Measurements from ENCODE around the gene NXN.

NXN gene

GRCh38 chr17:1013729-1014090, 34.1 kb upstream of the NXN start:
- Histone ChIP-seq H3K4me1 (ENCODE audit: control insufficient read depth, insufficient read depth, low read length) (no peaks in the 10 kb centered on the region), H3K36me3 (ENCODE audit: control insufficient read depth, insufficient read depth, low read length) (no peaks in the 10 kb centered on the region), H3K4me3 (ENCODE audit: insufficient read depth, low read depth, low read length) (no peak overlapping the region), H3K9me3 (ENCODE audit: control insufficient read depth, low read length) (no peaks in the 10 kb centered on the region), H3K27me3 (ENCODE audit: control insufficient read depth, insufficient read depth, low read length, poor library complexity, severe bottlenecking) (no peaks in the 10 kb centered on the region), H3K27ac (ENCODE audit: insufficient read depth, low read depth, low read length, poor library complexity, severe bottlenecking) (no peak overlapping the region)
- 94 to 96% methylated on average over 9 of the region's 9 CpGs for WGBS, 2 experiments

GRCh38 chr17:1012823-1013728, 33.5 kb upstream of the NXN start:
- Histone ChIP-seq H3K36me3 (ENCODE audit: control insufficient read depth, insufficient read depth, low read length) (no peaks in the 10 kb centered on the region), H3K4me3 (ENCODE audit: insufficient read depth, low read depth, low read length) (no peak overlapping the region), H3K4me1 (ENCODE audit: control insufficient read depth, insufficient read depth, low read length) (no peaks in the 10 kb centered on the region), H3K9me3 (ENCODE audit: control insufficient read depth, low read length) (no peaks in the 10 kb centered on the region), H3K27me3 (ENCODE audit: control insufficient read depth, insufficient read depth, low read length, poor library complexity, severe bottlenecking) (no peaks in the 10 kb centered on the region), H3K27ac (ENCODE audit: insufficient read depth, low read depth, low read length, poor library complexity, severe bottlenecking) (no peak overlapping the region)
- 90% methylated on average over 30 of the region's 30 CpGs for WGBS, 2 experiments

- Histone ChIP-seq H3K36me3 (ENCODE audit: control insufficient read depth, insufficient read depth, low read length) (no peaks in the 10 kb centered on the region), H3K27ac (ENCODE audit: insufficient read depth, low read depth, low read length, poor library complexity, severe bottlenecking) (no peak overlapping the region), H3K27me3 (ENCODE audit: control insufficient read depth, insufficient read depth, low read length, poor library complexity, severe bottlenecking) (no peaks in the 10 kb centered on the region), H3K9me3 (ENCODE audit: control insufficient read depth, low read length) (no peaks in the 10 kb centered on the region), H3K4me1 (ENCODE audit: control insufficient read depth, insufficient read depth, low read length) (no peaks in the 10 kb centered on the region), H3K4me3 (ENCODE audit: insufficient read depth, low read depth, low read length) (no peak overlapping the region)
- 94 to 95% methylated on average over 57 of the region's 57 CpGs for WGBS, 2 experiments
Observed at GRCh38 chr17:1011760-1012735, 32.5 kb upstream of the NXN start.

GRCh38 chr17:1011138-1011537, 31.6 kb upstream of the NXN start:
- Histone ChIP-seq H3K4me1 (ENCODE audit: control insufficient read depth, insufficient read depth, low read length) (no peaks in the 10 kb centered on the region), H3K27me3 (ENCODE audit: control insufficient read depth, insufficient read depth, low read length, poor library complexity, severe bottlenecking) (no peaks in the 10 kb centered on the region), H3K4me3 (ENCODE audit: insufficient read depth, low read depth, low read length) (no peak overlapping the region), H3K36me3 (ENCODE audit: control insufficient read depth, insufficient read depth, low read length) (no peaks in the 10 kb centered on the region), H3K27ac (ENCODE audit: insufficient read depth, low read depth, low read length, poor library complexity, severe bottlenecking) (no peak overlapping the region), H3K9me3 (ENCODE audit: control insufficient read depth, low read length) (no peaks in the 10 kb centered on the region)
- 90% methylated on average over 10 of the region's 10 CpGs for whole genome bisulfite sequencing, 2 experiments

GRCh38 chr17:1010586-1010985, 31.0 kb upstream of the NXN start:
- Histone ChIP-seq H3K4me3 (ENCODE audit: insufficient read depth, low read depth, low read length) (no peak overlapping the region), H3K4me1 (ENCODE audit: control insufficient read depth, insufficient read depth, low read length) (no peaks in the 10 kb centered on the region), H3K9me3 (ENCODE audit: control insufficient read depth, low read length) (no peaks in the 10 kb centered on the region), H3K27me3 (ENCODE audit: control insufficient read depth, insufficient read depth, low read length, poor library complexity, severe bottlenecking) (no peaks in the 10 kb centered on the region), H3K27ac (ENCODE audit: insufficient read depth, low read depth, low read length, poor library complexity, severe bottlenecking) (no peak overlapping the region), H3K36me3 (ENCODE audit: control insufficient read depth, insufficient read depth, low read length) (no peaks in the 10 kb centered on the region)
- WGBS, 2 experiments = 93% methylated on average over 14 of the region's 14 CpGs

GRCh38 chr17:1010086-1010450, 30.5 kb upstream of the NXN start:
- Histone ChIP-seq H3K4me3 (ENCODE audit: insufficient read depth, low read depth, low read length) (no peak overlapping the region), H3K27ac (ENCODE audit: insufficient read depth, low read depth, low read length, poor library complexity, severe bottlenecking) (no peak overlapping the region), H3K9me3 (ENCODE audit: control insufficient read depth, low read length) (no peaks in the 10 kb centered on the region), H3K27me3 (ENCODE audit: control insufficient read depth, insufficient read depth, low read length, poor library complexity, severe bottlenecking) (no peaks in the 10 kb centered on the region), H3K36me3 (ENCODE audit: control insufficient read depth, insufficient read depth, low read length) (no peaks in the 10 kb centered on the region), H3K4me1 (ENCODE audit: control insufficient read depth, insufficient read depth, low read length) (no peaks in the 10 kb centered on the region)
- WGBS, 2 experiments = 92% methylated on average over 10 of the region's 10 CpGs

- 87 to 90% methylated on average over 19 of the region's 19 CpGs for WGBS, 2 experiments
- H3K4me3 ChIP-seq (ENCODE audit: insufficient read depth, low read depth, low read length) = no peak overlapping the region
- no peaks in the 10 kb centered on the region for H3K27me3 ChIP-seq (ENCODE audit: control insufficient read depth, insufficient read depth, low read length, poor library complexity, severe bottlenecking)
- no peaks in the 10 kb centered on the region for H3K4me1 ChIP-seq (ENCODE audit: control insufficient read depth, insufficient read depth, low read length)
- H3K36me3 ChIP-seq (ENCODE audit: control insufficient read depth, insufficient read depth, low read length) = no peaks in the 10 kb centered on the region
- no peak overlapping the region for H3K27ac ChIP-seq (ENCODE audit: insufficient read depth, low read depth, low read length, poor library complexity, severe bottlenecking)
- H3K9me3 ChIP-seq (ENCODE audit: control insufficient read depth, low read length) = no peaks in the 10 kb centered on the region
Observed at GRCh38 chr17:1009229-1010085, 29.9 kb upstream of the NXN start.

GRCh38 chr17:1008008-1008761, 28.6 kb upstream of the NXN start:
- Histone ChIP-seq H3K4me3 (ENCODE audit: insufficient read depth, low read depth, low read length) (no peak overlapping the region), H3K4me1 (ENCODE audit: control insufficient read depth, insufficient read depth, low read length) (no peaks in the 10 kb centered on the region), H3K27me3 (ENCODE audit: control insufficient read depth, insufficient read depth, low read length, poor library complexity, severe bottlenecking) (no peaks in the 10 kb centered on the region), H3K27ac (ENCODE audit: insufficient read depth, low read depth, low read length, poor library complexity, severe bottlenecking) (no peak overlapping the region), H3K9me3 (ENCODE audit: control insufficient read depth, low read length) (no peaks in the 10 kb centered on the region), H3K36me3 (ENCODE audit: control insufficient read depth, insufficient read depth, low read length) (no peaks in the 10 kb centered on the region)
- 94 to 95% methylated on average over 21 of the region's 21 CpGs for WGBS, 2 experiments

GRCh38 chr17:1007310-1008007, 27.9 kb upstream of the NXN start:
- WGBS, 2 experiments = 94% methylated on average over 16 of the region's 16 CpGs

More at GRCh38 chr17:1007310-1008007, 27.9 kb upstream of the NXN start:
- H3K4me1 ChIP-seq (ENCODE audit: control insufficient read depth, insufficient read depth, low read length) = no peaks in the 10 kb centered on the region
- H3K9me3 ChIP-seq (ENCODE audit: control insufficient read depth, low read length) = no peaks in the 10 kb centered on the region
- H3K36me3 ChIP-seq (ENCODE audit: control insufficient read depth, insufficient read depth, low read length) = no peaks in the 10 kb centered on the region
- no peaks in the 10 kb centered on the region for H3K27me3 ChIP-seq (ENCODE audit: control insufficient read depth, insufficient read depth, low read length, poor library complexity, severe bottlenecking)
- no peak overlapping the region for H3K27ac ChIP-seq (ENCODE audit: insufficient read depth, low read depth, low read length, poor library complexity, severe bottlenecking)
- H3K4me3 ChIP-seq (ENCODE audit: insufficient read depth, low read depth, low read length) = no peak overlapping the region

Data from ectodermal cell (in vitro differentiated cells).